CD14-positive monocyte (primary cell): ENCODE results near the gene MAGI3. TPM values are rescaled to one million over a fixed set of nuclear protein-coding genes. Genes with fewer than 3 reads are reported as not detected.

Experiments used
- DNase-seq, 3 donors: peaks; one replicate each; pipeline ENCODE4 v3.0.0-alpha.2; 2011 to 2022
- H2AFZ ChIP-seq: 2 replicates; pipeline ENCODE4 v1.6.0; 2012; ENCODE audit warnings: mild to moderate bottlenecking, low read depth, low read length, inconsistent platforms; ENCODE audit not compliant: insufficient read depth, poor library complexity, severe bottlenecking
- H3K27ac ChIP-seq, 2 donors: 1 replicate in 1 of 2; 2 replicates in 1 of 2; pipeline ENCODE4 v1.5.1; 2012 to 2013; ENCODE audit warnings: low read length in 2 of 2, control low read depth in 1 of 2, inconsistent platforms in 1 of 2, low read depth in 1 of 2, mild to moderate bottlenecking in 1 of 2
- H3K27me3 ChIP-seq, 2 donors: one replicate each; pipeline versions ENCODE4 v1.6.0 to v1.6.1; 2011 to 2013; ENCODE audit warnings: low read length in 2 of 2; ENCODE audit not compliant: control insufficient read depth in 2 of 2, insufficient read depth in 2 of 2
- H3K36me3 ChIP-seq, 2 donors: replicated peaks in 1 of 2; 1 replicate in 1 of 2; 2 replicates in 1 of 2; pipeline versions ENCODE4 v1.5.1 to v1.6.1; 2012 to 2013; ENCODE audit warnings: low read length in 2 of 2, control low read depth in 1 of 2, inconsistent platforms in 1 of 2, mild to moderate bottlenecking in 1 of 2; ENCODE audit not compliant: insufficient read depth in 2 of 2, control insufficient read depth in 1 of 2
- H3K4me1 ChIP-seq, 2 donors: 1 replicate in 1 of 2; 2 replicates in 1 of 2; pipeline versions ENCODE4 v1.5.1 to v1.6.1; 2012 to 2013; ENCODE audit warnings: low read length in 2 of 2, control low read depth in 1 of 2, inconsistent platforms in 1 of 2, mild to moderate bottlenecking in 1 of 2, moderate library complexity in 1 of 2; ENCODE audit not compliant: insufficient read depth in 2 of 2, control insufficient read depth in 1 of 2
- H3K4me2 ChIP-seq: replicated peaks from 2 replicates; pipeline ENCODE3; 2012; ENCODE audit warnings: low read length, moderate library complexity, mild to moderate bottlenecking; ENCODE audit not compliant: poor library complexity, severe bottlenecking; ENCODE audit errors: extremely low read depth
- H3K4me3 ChIP-seq, 3 experiments: fragments of 200-600 bp in 1 of 3; sonication (generic) in 1 of 3; replicated peaks in 1 of 3; 1 replicate in 2 of 3; 2 replicates in 1 of 3; pipeline ENCODE4 v1.5.1; 2011 to 2013; ENCODE audit warnings: low read length in 3 of 3, mild to moderate bottlenecking in 3 of 3, control low read depth in 2 of 3, low read depth in 2 of 3, inconsistent platforms in 1 of 3, moderate library complexity in 1 of 3
- H3K79me2 ChIP-seq: 2 replicates; pipeline ENCODE4 v1.6.0; 2012; ENCODE audit warnings: mild to moderate bottlenecking, control low read depth, inconsistent platforms, low read length, moderate library complexity; ENCODE audit not compliant: insufficient read depth
- H3K9ac ChIP-seq: 2 replicates; pipeline ENCODE4 v1.6.0; 2017; ENCODE audit warnings: low read length, mild to moderate bottlenecking; ENCODE audit not compliant: insufficient read depth, poor library complexity, severe bottlenecking
- H3K9me3 ChIP-seq, 2 donors: replicated peaks in 1 of 2; 1 replicate in 1 of 2; 2 replicates in 1 of 2; pipeline versions ENCODE4 v1.5.1 to v1.6.1; 2012 to 2013; ENCODE audit warnings: low read length in 2 of 2, control low read depth in 1 of 2; ENCODE audit not compliant: control insufficient read depth in 1 of 2, insufficient read depth in 1 of 2
- H4K20me1 ChIP-seq: 2 replicates; pipeline ENCODE4 v1.6.0; 2012; ENCODE audit warnings: mild to moderate bottlenecking, low read length, control low read depth, moderate library complexity; ENCODE audit not compliant: insufficient read depth
- H3K27ac Mint-ChIP-seq, 7 donors: one replicate each; pipeline ENCODE4 v1.8.0; 2020; ENCODE audit warnings: mild to moderate bottlenecking in 7 of 7, mixed read lengths in 7 of 7, moderate library complexity in 6 of 7, inconsistent platforms in 2 of 7
- H3K27me3 Mint-ChIP-seq, 3 donors: one replicate each; pipeline ENCODE4 v1.8.0; 2021 to 2022; ENCODE audit warnings: low read depth in 3 of 3, mild to moderate bottlenecking in 3 of 3, mixed read lengths in 3 of 3, moderate library complexity in 3 of 3, inconsistent platforms in 1 of 3
- H3K36me3 Mint-ChIP-seq, 2 donors: one replicate each; pipeline ENCODE4 v1.8.0; 2020; ENCODE audit warnings: mixed read lengths in 2 of 2, inconsistent platforms in 1 of 2, mild to moderate bottlenecking in 1 of 2
- H3K4me1 Mint-ChIP-seq: one replicate; pipeline ENCODE4 v1.8.0; 2020; ENCODE audit warnings: mild to moderate bottlenecking, mixed read lengths
- H3K4me3 Mint-ChIP-seq, 2 donors: one replicate each; pipeline ENCODE4 v1.8.0; 2020; ENCODE audit warnings: mild to moderate bottlenecking in 2 of 2, mixed read lengths in 2 of 2, moderate library complexity in 1 of 2
- H3K9me3 Mint-ChIP-seq, 7 donors: one replicate each; pipeline ENCODE4 v1.8.0; 2020 to 2022; ENCODE audit warnings: mixed read lengths in 7 of 7, mild to moderate bottlenecking in 6 of 7, moderate library complexity in 6 of 7, inconsistent platforms in 2 of 7
- WGBS: methylation state at CpG from one replicate; pipeline ENCODE4 v1.1.5; 2013; ENCODE audit warnings: missing lambda C conversion rate; ENCODE audit not compliant: insufficient coverage; 5-methylcytosine and 5-hydroxymethylcytosine counted together
- intact Hi-C, 2 donors: fragments of 100-400 bp; cut with micrococcal nuclease; formaldehyde crosslinking; loops; one replicate each; pipeline versions ENCODE4 v1.15.0 to v1.15.1; 2023
- polyA plus RNA-seq, 3 donors: library from polyadenylated mRNA; depleted of rRNA in 1 of 3; unstranded in 2 of 3; stranded (reverse) in 1 of 3; fragments of 300-500 nt in 2 of 3; fragments of >200 nt in 1 of 3; fragmentation: Illumina TruSeq in 2 of 3; gene quantifications; 1 replicate in 2 of 3; 2 replicates in 1 of 3; pipeline ENCODE4 v1.2.3, GENCODE V29; 2012 to 2021
- TF ChIP-seq, protein P1 (sequence below): fragments of 200-600 bp; IDR thresholded peaks from one replicate; pipeline ENCODE4 v1.8.0; 2022; ENCODE audit warnings: antibody characterized with exemption, mild to moderate bottlenecking

Gene MAGI3
- polyA plus RNA-seq, 3 donors = 0.36 to 0.58 (median 0.43) TPM

DNA sequence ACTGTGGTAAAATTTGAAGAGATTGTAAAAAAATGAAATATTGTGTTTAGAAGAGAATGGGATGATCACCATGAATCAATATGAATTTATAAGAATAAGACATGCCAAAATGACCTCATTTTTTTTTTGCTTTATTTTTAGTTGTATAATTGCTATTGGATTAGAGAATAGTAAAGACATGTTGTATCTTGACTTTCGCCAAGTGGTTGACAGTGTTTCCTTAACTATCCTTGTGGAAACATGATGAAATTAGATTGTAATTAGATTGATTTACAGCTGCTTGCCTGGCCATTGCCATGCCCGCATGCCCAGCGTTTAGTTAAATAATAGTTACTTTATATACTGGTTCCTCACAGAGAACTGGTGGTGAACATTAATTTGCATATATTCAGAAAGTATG is 154.9 kb downstream of the MAGI3 start:
- Histone ChIP-seq H4K20me1 (no peaks in the 10 kb centered on the region), H2AFZ (no peak overlapping the region), H3K4me3 (no peak overlapping the region), H3K27me3 (no peaks in the 10 kb centered on the region), H3K4me1 (peaks cover 6 to 8% of the 10 kb centered on the region in 2 donors), H3K27ac (no peak overlapping the region), H3K79me2 (no peaks in the 10 kb centered on the region), H3K9me3 (peaks cover 0 to 6% of the 10 kb centered on the region in 2 donors), H3K36me3 (no peaks in the 10 kb centered on the region), H3K4me2 (no peak overlapping the region), H3K9ac (no peak overlapping the region)
- H3K4me1 Mint-ChIP-seq = peaks cover 12% of the 10 kb centered on the region
- H3K27ac Mint-ChIP-seq = no peak overlapping the region
- no peak for DNase-seq
- TF ChIP-seq, protein P1, sequence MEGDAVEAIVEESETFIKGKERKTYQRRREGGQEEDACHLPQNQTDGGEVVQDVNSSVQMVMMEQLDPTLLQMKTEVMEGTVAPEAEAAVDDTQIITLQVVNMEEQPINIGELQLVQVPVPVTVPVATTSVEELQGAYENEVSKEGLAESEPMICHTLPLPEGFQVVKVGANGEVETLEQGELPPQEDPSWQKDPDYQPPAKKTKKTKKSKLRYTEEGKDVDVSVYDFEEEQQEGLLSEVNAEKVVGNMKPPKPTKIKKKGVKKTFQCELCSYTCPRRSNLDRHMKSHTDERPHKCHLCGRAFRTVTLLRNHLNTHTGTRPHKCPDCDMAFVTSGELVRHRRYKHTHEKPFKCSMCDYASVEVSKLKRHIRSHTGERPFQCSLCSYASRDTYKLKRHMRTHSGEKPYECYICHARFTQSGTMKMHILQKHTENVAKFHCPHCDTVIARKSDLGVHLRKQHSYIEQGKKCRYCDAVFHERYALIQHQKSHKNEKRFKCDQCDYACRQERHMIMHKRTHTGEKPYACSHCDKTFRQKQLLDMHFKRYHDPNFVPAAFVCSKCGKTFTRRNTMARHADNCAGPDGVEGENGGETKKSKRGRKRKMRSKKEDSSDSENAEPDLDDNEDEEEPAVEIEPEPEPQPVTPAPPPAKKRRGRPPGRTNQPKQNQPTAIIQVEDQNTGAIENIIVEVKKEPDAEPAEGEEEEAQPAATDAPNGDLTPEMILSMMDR = no peak
- no peaks in the 10 kb centered on the region for H3K36me3 Mint-ChIP-seq
- no peak overlapping the region for H3K4me3 Mint-ChIP-seq
- 100% methylated on average over 1 of the region's 3 CpGs for WGBS
- peaks cover 7 to 20% (median 13%) of the 10 kb centered on the region in 7 donors for H3K9me3 Mint-ChIP-seq
- H3K27me3 Mint-ChIP-seq = peaks cover 0 to 3% (median 2%) of the 10 kb centered on the region in 3 donors
- intact Hi-C loops = no loop called here

DNA sequence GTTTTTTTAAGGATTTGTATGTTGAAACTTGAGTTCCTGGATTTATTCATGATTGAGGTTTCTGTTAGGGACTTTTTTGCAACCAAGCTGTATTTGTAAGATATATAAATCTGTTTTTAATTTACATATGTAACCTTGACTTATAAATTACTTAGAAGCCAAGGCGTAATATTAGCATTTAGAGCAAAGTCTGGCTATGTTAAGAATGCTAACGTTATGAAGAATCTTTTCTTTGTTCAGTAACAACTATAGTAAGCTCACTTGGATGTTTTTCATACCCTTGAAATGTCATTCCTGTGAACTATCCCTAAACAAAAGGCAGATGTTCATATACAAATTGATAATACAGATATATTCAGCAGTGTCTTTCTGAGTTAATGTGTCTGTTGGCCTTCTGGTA is 155.3 kb downstream of the MAGI3 start:
- H3K4me1 Mint-ChIP-seq = peaks cover 12% of the 10 kb centered on the region
- H3K9me3 Mint-ChIP-seq = peaks cover 7 to 20% (median 13%) of the 10 kb centered on the region in 7 donors

More for the DNA sequence above, 155.3 kb downstream of the MAGI3 start:
- no peak overlapping the region for H3K4me3 ChIP-seq
- TF ChIP-seq, protein P1 = no peak
- no peak for DNase-seq
- no peaks in the 10 kb centered on the region for H3K36me3 ChIP-seq
- no CpG with 5 or more reads among the region's 2 CpGs for WGBS
- H3K4me1 ChIP-seq = peaks cover 6 to 8% of the 10 kb centered on the region in 2 donors
- no peak overlapping the region for H3K4me2 ChIP-seq
- no peak overlapping the region for H3K9ac ChIP-seq
- no peak overlapping the region for H2AFZ ChIP-seq
- H3K27me3 Mint-ChIP-seq = peaks cover 0 to 3% (median 2%) of the 10 kb centered on the region in 3 donors
- intact Hi-C loops = no loop called here
- no peaks in the 10 kb centered on the region for H3K27me3 ChIP-seq
- H3K27ac ChIP-seq = no peak overlapping the region
- H3K79me2 ChIP-seq = no peaks in the 10 kb centered on the region
- H4K20me1 ChIP-seq = no peaks in the 10 kb centered on the region
- H3K4me3 Mint-ChIP-seq = no peak overlapping the region
- peaks cover 0 to 6% of the 10 kb centered on the region in 2 donors for H3K9me3 ChIP-seq
- H3K36me3 Mint-ChIP-seq = no peaks in the 10 kb centered on the region
- no peak overlapping the region for H3K27ac Mint-ChIP-seq
